HG02678 (cell line): Measurements from ENCODE around the gene SOX8.
"Not testable (repeated sequence)": the region's sequence is repeated elsewhere in the genome, so short reads cannot be mapped to it uniquely, and the experiment has no call there.

Experiments
- ATAC-seq: cut with Tn5 transposase; IDR thresholded peaks from one replicate; pipeline ENCODE4 v1.9.1; 2021; ENCODE audit warnings: mild to moderate bottlenecking, moderate library complexity; ENCODE audit not compliant: unreplicated experiment

The SOX8 gene

DNA sequence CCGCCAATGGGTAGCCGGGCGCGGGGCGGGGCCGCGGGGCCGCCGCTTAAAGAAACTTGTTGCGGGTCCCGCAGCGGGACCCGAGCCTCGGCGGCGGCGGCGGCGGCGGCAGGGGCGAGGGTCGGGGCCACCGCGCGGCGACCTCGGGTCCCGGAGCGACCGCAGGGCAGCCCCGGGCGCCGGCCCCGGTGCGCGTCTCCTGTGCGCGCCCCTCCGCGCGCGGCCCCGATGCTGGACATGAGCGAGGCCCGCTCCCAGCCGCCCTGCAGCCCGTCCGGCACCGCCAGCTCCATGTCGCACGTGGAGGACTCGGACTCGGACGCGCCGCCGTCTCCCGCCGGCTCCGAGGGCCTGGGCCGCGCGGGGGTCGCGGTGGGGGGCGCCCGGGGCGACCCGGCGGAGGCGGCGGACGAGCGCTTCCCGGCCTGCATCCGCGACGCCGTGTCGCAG is at the start of gene SOX8:
Gene SOX8 (plus strand): TSS at position 76 of the 450 bp plus-strand sequence. CDS start 153 bp downstream, at position 229.
- ATAC-seq, result no peak

- no peak for ATAC-seq
Observed at GRCh38 chr16:932831-933330, 48.7 kb upstream of the SOX8 start.

GRCh38 chr16:933581-933980 is 48.0 kb upstream of the SOX8 start:
- ATAC-seq, result no peak

DNA sequence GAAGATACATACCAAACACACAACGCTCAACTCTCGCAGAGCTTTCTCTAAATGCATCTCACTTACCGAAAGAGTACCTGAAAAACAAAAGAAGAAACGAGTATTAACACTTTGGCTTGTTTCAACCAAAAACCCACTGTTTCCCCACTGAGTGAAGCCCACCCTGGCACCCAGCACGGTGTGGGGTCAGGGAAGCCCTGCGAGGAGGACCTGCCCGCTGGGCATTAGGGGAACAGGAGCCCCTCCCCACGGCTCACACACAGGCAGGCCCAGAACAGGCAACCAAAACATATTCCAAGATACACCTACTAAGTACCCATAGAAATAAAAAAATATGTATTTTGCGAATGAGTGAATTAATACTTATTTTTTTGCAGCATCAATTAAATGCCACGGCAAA is 47.4 kb upstream of the SOX8 start:
- ATAC-seq, result no peak

DNA sequence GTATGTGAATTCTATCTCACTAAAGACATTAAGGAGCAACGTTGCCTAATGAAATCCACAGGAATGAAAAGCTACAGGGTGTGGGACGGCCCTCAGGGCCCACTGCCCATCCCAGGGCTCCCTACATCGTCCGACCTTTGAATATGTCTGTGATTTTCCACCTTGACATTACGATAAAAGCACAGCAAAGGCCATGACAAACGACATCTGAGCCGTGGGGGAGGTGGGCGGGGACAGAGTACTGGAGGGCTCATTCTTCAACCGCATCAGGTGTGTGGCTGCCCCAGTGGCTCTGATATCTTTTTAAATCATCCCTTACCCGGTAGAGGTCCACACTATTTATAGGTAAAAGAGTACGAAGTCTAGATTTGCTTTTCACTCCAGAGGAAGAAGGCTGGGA is 45.9 kb upstream of the SOX8 start:
- no peak for ATAC-seq

DNA sequence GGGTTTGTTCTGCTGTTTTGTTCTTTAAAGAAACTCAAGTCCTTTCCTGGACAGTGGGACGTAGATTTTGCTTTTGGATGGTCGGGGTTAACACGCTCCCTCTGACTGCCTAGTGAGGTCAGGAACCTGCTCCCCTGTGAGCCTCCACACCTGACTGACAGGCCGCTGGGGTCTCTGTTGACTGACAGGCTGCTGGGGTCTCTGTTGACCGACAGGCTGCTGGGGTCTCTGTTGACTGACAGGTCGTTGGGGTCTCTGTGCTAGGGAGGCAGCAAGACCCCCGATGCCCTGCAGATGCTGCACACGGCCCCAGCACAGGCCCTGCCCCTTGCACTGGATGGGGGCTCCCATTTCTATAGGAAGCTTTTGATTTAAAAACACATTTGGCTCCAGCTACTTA is 44.3 kb upstream of the SOX8 start:
- ATAC-seq, result no peak

DNA sequence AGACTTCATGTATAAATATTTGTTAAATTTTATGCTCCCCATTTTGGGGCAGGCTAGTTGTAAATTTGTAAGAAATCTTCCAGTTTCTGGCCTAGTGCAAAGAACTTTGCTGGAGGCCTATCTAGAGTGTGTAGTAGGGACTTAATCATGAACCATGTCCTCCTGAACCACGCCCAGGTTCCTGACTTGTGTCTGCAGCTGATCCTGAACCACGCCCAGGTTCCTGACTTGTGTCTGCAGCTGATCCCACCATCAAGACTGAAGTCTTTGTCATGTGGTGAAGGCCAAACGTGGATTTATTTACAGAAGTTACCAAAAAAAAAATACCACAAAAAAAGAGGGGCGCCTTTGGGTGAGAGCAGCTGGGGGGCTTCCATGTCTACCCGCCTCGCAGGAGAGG is 43.8 kb upstream of the SOX8 start:
- no peak for ATAC-seq

DNA sequence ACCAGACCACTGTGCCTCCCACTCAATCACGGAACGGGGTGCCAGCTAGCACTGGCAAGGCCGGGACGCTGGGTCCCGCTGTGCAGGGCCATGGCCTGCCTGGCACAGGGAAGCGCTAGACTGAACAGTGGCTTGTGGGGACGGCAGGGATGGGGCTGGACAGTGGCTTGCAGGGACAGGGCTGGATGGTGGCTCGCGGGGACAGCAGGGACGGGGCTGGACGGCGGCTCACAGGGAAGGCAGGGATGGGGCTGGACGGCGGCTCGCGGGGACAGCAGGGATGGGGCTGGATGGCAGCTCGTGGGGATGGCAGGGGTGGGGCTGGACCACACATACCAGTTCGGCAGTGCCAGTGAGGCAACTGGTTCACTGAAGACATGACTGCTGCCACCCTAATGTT is 43.4 kb upstream of the SOX8 start:
- ATAC-seq, result no peak

- ATAC-seq, result no peak
Observed at GRCh38 chr16:938752-939151, 42.8 kb upstream of the SOX8 start.

DNA sequence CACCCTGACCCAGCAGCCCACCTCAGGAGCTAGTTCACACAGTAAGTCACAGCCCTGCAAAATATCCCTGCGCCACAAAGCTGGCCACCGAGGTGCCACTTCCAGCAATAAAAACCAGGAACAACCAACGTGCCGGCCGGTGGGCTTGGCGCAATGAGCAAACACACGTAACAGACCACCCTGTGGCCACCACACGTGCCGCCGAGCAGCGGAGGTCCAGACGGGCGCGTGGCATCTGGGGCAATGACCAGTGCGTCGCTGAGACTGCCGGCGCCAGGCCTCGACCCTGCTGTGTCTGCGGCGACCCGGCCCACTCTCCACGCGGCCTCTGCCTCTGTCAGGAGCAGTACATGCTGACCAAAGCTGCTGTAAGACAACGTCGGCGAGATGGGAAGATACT is 42.3 kb upstream of the SOX8 start:
- ATAC-seq, result no peak

GRCh38 chr16:939941-940340 is 41.6 kb upstream of the SOX8 start:
- ATAC-seq, result no peak

- no peak for ATAC-seq
Observed at GRCh38 chr16:942436-943060, 39.0 kb upstream of the SOX8 start.

DNA sequence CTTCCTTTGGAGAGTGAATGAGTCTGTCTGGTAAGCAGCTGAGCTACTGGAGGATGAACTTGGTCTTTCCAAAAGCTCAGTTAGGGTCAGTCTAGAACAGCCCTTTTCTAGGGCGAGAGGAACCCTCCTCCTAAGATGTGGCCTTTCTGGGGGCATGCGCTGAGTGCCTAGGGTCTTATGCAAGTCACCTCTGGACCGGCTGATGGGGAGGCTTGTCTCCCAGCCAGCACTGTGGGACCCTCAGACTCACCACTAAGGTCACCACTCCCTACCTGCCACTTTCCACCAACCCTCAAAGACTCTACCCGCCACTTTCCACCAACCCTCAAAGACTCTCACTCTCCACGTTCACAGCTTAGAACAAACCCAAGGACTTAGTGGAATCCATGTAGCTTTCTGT is 37.6 kb upstream of the SOX8 start:
- ATAC-seq, result no peak

DNA sequence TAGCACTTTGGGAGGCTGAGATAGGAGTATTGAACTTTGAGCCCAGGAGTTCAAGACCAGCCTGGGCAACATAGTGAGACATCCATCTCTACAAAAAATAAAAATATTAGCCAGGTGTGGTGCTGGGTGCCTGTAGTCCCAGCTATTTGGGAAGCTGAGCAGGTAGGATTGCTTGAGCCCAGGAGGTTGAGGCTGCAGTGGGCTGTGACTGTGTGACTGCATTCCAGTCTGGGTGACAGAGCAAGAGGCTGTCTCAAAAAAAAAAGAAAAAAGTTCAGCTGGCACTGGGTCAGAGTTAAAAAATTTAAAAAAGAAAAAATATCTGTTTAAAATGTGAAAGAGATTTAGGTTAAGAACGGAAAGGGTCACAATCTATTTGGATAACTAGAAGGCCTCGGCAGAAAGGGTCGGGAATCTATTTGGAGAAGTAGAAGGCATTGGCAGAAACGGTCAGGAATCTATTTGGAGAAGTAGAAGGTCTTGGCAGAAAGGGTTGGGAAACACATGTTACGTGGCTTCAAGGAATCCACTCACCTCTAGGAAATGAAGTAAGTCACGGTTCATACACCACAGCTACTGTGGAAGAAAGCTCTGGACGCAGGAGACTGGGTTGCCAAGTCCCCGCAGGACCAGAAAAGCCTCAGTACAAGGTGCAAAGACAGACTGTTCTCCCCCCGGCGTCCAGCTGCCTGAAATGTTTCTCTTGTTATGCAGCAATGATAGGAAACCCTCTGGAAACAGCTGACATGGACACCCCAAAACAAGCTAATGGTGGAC is 36.1 kb upstream of the SOX8 start:
- ATAC-seq, result no peak

GRCh38 chr16:946048-946395 is 35.5 kb upstream of the SOX8 start:
- ATAC-seq, result no peak

DNA sequence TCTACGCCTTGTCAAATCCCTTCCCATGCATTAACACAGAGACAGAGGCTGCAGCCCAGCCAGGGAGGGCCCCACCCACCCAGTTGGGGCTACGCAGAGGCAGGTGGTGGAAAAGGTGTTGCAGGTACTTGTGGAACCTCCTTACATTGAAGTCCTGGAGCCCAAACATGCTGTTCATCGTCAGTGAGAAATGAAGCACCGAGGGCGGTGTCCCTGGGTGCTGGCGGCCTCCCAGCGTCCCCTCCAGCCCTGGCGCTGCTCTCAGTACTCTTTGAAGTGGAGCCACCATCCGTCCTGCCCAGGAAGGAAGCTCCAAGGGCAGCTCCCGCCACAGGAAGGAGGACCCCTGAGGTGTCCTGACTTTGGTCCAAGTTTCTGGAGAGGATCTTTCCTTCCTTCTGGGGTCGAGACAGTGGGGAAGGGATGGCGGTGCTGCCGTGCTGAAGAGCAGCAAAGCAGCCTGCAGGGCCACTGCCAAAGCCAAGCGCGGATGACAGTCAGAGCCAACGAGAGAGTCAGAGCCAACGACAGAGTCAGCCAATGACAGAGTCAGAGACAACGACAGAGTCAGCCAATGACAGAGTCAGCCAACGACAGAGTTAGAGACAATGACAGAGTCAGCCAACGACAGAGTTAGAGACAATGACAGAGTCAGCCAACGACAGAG is 34.2 kb upstream of the SOX8 start:
- no peak for ATAC-seq

DNA sequence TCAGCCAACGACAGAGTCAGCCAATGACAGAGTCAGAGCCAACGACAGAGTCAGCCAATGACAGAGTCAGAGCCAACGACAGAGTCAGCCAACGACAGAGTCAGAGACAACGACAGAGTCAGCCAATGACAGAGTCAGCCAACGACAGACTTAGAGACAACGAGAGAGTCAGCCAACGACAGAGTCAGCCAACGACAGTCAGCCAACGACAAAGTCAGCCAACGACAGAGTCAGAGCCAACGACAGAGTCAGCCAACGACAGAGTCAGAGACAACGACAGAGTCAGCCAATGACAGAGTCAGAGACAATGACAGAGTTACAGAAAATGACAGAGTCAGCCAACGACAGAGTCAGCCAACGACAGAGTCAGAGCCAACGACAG is 33.7 kb upstream of the SOX8 start:
- not testable (repeated sequence) for ATAC-seq

GRCh38 chr16:948767-949166 is 32.8 kb upstream of the SOX8 start:
- ATAC-seq, result not testable (repeated sequence)

GRCh38 chr16:950733-951573 is 30.6 kb upstream of the SOX8 start:
- not testable (repeated sequence) for ATAC-seq

GRCh38 chr16:951660-952301 is 29.8 kb upstream of the SOX8 start:
- no peak for ATAC-seq

GRCh38 chr16:952321-952720 is 29.2 kb upstream of the SOX8 start:
- no peak for ATAC-seq
